GM10248 (cell line): ENCODE results near the gene PRR7.

Source experiments
- CTCF ChIA-PET: fragments of 300-600 bp; sonication (Branson Sonifier 250); formaldehyde crosslinking; extraction: SDS; loops from one replicate; lab custom pipeline; 2021; ENCODE audit warnings: antibody characterized with exemption; lab: Yijun Ruan, JAX
- POLR2A ChIA-PET: fragments of 350-650 bp; sonication (Branson Sonifier 250); formaldehyde crosslinking; extraction: SDS; loops from one replicate; lab custom pipeline; 2020; ENCODE audit warnings: antibody characterized with exemption; lab: Yijun Ruan, JAX
- DNase-seq: peaks from one replicate; pipeline ENCODE4 v3.0.0; 2012; ENCODE audit errors: extremely low spot score
- TF ChIP-seq, protein P1 (sequence below): IDR thresholded peaks from 2 replicates; pipeline ENCODE4 v1.5.1; 2012; ENCODE audit warnings: mild to moderate bottlenecking, low read depth; ENCODE audit errors: extremely low read depth, missing control alignments, control extremely low read depth

The PRR7 gene

GRCh38 chr5:177486256-177486655 lies 39.6 kb downstream of the PRR7 start:
- TF ChIP-seq, protein P1, sequence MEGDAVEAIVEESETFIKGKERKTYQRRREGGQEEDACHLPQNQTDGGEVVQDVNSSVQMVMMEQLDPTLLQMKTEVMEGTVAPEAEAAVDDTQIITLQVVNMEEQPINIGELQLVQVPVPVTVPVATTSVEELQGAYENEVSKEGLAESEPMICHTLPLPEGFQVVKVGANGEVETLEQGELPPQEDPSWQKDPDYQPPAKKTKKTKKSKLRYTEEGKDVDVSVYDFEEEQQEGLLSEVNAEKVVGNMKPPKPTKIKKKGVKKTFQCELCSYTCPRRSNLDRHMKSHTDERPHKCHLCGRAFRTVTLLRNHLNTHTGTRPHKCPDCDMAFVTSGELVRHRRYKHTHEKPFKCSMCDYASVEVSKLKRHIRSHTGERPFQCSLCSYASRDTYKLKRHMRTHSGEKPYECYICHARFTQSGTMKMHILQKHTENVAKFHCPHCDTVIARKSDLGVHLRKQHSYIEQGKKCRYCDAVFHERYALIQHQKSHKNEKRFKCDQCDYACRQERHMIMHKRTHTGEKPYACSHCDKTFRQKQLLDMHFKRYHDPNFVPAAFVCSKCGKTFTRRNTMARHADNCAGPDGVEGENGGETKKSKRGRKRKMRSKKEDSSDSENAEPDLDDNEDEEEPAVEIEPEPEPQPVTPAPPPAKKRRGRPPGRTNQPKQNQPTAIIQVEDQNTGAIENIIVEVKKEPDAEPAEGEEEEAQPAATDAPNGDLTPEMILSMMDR, result no peak
- ChIA-PET CTCF (interaction anchor here (1.4 to 1.5 kb wide), 4 partner anchors 9 to 97 kb away, joined by 3 to 4 read pairs (median 4); no protein-coding TSS in a partner anchor), POLR2A (interaction anchor here (0.7 kb wide), 1 partner anchor 8 kb away, joined by 6 read pairs; no protein-coding TSS in a partner anchor)
- no peak for DNase-seq

- TF ChIP-seq, protein P1, result no peak
- no peak for DNase-seq
- ChIA-PET CTCF (interaction anchor here (0.8 to 1.4 kb wide), 3 partner anchors 8 to 14 kb away, joined by 3 to 4 read pairs (median 3); no protein-coding TSS in a partner anchor), POLR2A (interaction anchor here (0.7 kb wide), 1 partner anchor 9 kb away, joined by 6 read pairs; no protein-coding TSS in a partner anchor)
Observed at GRCh38 chr5:177487144-177487543, 40.5 kb downstream of the PRR7 start.

DNA sequence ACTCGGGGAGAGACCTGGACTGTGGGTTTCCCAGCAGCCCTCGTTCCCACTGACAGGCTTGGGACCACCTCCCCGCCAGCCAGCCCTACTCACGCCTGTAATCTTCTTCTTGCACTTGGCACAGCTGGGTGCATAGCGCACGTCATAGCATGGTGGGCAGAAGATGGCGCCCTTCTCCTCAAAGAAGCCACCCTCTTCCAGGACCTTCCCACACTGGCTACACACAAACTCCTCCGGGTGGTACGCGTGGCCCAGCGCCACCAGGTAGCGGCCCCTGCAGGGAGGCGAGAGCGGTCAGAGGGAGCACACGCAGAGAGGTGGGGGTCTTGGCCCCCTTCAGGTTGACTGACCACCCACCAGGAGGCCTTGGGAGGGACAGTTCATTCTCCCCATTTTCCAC lies 41.4 kb downstream of the PRR7 start:
- DNase-seq, result no peak
- TF ChIP-seq, protein P1, result peak; percentile 8
- ChIA-PET POLR2A (no interaction called here), CTCF (interaction anchor here (0.8 to 1.9 kb wide), 7 partner anchors 10 to 98 kb away, joined by 3 to 13 read pairs (median 4); partner anchors contain the start of gene PDLIM7)

- TF ChIP-seq, protein P1, result no peak
- ChIA-PET POLR2A (no interaction called here), CTCF (interaction anchor here (0.8 to 2.0 kb wide), 8 partner anchors 8 to 100 kb away, joined by 3 to 13 read pairs (median 4); partner anchors contain the start of gene PDLIM7)
- no peak for DNase-seq
Observed at GRCh38 chr5:177489119-177489716, 42.6 kb downstream of the PRR7 start.

GRCh38 chr5:177490311-177490991 lies 43.8 kb downstream of the PRR7 start:
- ChIA-PET CTCF (interaction anchor here (1.0 to 2.0 kb wide), 4 partner anchors 11 to 20 kb away, joined by 3 to 11 read pairs (median 7); no protein-coding TSS in a partner anchor), POLR2A (no interaction called here)
- DNase-seq, result no peak
- TF ChIP-seq, protein P1, result no peak

- TF ChIP-seq, protein P1, result no peak
- ChIA-PET POLR2A (no interaction called here), CTCF (interaction anchor here (2.0 to 3.2 kb wide), 2 partner anchors 11 to 12 kb away, joined by 11 to 22 read pairs; no protein-coding TSS in a partner anchor)
- DNase-seq, result no peak
Observed at GRCh38 chr5:177490992-177491391, 44.4 kb downstream of the PRR7 start.
